H9 (cell line): ENCODE data around the gene TSPYL4. TPM values are rescaled to one million over a fixed set of nuclear protein-coding genes. Genes with fewer than 3 reads are reported as not detected.

ENCODE experiments used
- DNase-seq: peaks from one replicate; pipeline ENCODE4 v3.0.0-alpha.2; 2017
- H2AFZ ChIP-seq: one replicate; pipeline ENCODE4 v1.6.1; 2013; ENCODE audit warnings: mild to moderate bottlenecking, low read length, control low read depth, moderate library complexity
- H2AK5ac ChIP-seq: 2 replicates; pipeline ENCODE4 v1.6.1; 2013; ENCODE audit warnings: low read length, control low read depth, mixed read lengths; ENCODE audit not compliant: insufficient read length
- H2BK120ac ChIP-seq: one replicate; pipeline ENCODE4 v1.6.1; 2013; ENCODE audit warnings: low read depth, mild to moderate bottlenecking, low read length, control low read depth, inconsistent platforms; ENCODE audit not compliant: poor library complexity, severe bottlenecking
- H2BK12ac ChIP-seq: 2 replicates; pipeline ENCODE4 v1.6.1; 2013; ENCODE audit warnings: low read length, control low read depth, mixed read lengths, low read depth; ENCODE audit not compliant: insufficient read length
- H2BK15ac ChIP-seq: 2 replicates; pipeline ENCODE4 v1.6.1; 2013; ENCODE audit warnings: low read depth, low read length, control low read depth
- H2BK20ac ChIP-seq: one replicate; pipeline ENCODE4 v1.6.1; 2013; ENCODE audit warnings: low read depth, mild to moderate bottlenecking, low read length, control low read depth, inconsistent platforms; ENCODE audit not compliant: poor library complexity, severe bottlenecking
- H2BK5ac ChIP-seq: 2 replicates; pipeline ENCODE4 v1.6.1; 2013; ENCODE audit warnings: low read length, control low read depth, mixed read lengths; ENCODE audit not compliant: insufficient read length
- H3K14ac ChIP-seq: 2 replicates; pipeline ENCODE4 v1.6.1; 2013; ENCODE audit warnings: low read length, control low read depth; ENCODE audit not compliant: insufficient read depth
- H3K18ac ChIP-seq: 2 replicates; pipeline ENCODE4 v1.6.1; 2013; ENCODE audit warnings: low read depth, mild to moderate bottlenecking, mixed read lengths, low read length, control low read depth; ENCODE audit not compliant: insufficient read length
- H3K23ac ChIP-seq: 2 replicates; pipeline ENCODE4 v1.6.1; 2013; ENCODE audit warnings: low read length, control low read depth, mixed read lengths, low read depth; ENCODE audit not compliant: insufficient read length
- H3K23me2 ChIP-seq: 2 replicates; pipeline ENCODE4 v1.6.1; 2013; ENCODE audit warnings: low read depth, mild to moderate bottlenecking, mixed read lengths, low read length, control low read depth; ENCODE audit not compliant: insufficient read length, poor library complexity, severe bottlenecking
- H3K27ac ChIP-seq: 2 replicates; pipeline ENCODE4 v1.5.1; 2013; ENCODE audit warnings: low read length, control low read depth, mixed read lengths, low read depth; ENCODE audit not compliant: insufficient read length
- H3K27me3 ChIP-seq: 2 replicates; pipeline ENCODE4 v1.6.1; 2013; ENCODE audit warnings: low read length, control low read depth, inconsistent platforms; ENCODE audit not compliant: insufficient read depth
- H3K4ac ChIP-seq: 2 replicates; pipeline ENCODE4 v1.6.1; 2013; ENCODE audit warnings: low read depth, mild to moderate bottlenecking, control low read depth, inconsistent platforms, low read length, moderate library complexity
- H3K4me1 ChIP-seq: 2 replicates; pipeline ENCODE4 v1.6.1; 2013; ENCODE audit warnings: low read length, control low read depth, inconsistent platforms; ENCODE audit not compliant: insufficient read depth
- H3K4me2 ChIP-seq: 2 replicates; pipeline ENCODE4 v1.6.1; 2013; ENCODE audit warnings: low read length, control low read depth, mixed read lengths; ENCODE audit not compliant: insufficient read length, insufficient read depth
- H3K56ac ChIP-seq: 2 replicates; pipeline ENCODE4 v1.6.1; 2013; ENCODE audit warnings: low read depth, mild to moderate bottlenecking, mixed read lengths, low read length, control low read depth; ENCODE audit not compliant: insufficient read length
- H3K79me1 ChIP-seq: 2 replicates; pipeline ENCODE4 v1.6.1; 2013; ENCODE audit warnings: low read depth, mild to moderate bottlenecking, moderate library complexity, low read length, control low read depth, inconsistent platforms; ENCODE audit not compliant: insufficient read depth, poor library complexity, severe bottlenecking
- H3K79me2 ChIP-seq: 2 replicates; pipeline ENCODE4 v1.6.1; 2013; ENCODE audit warnings: low read length, control low read depth, inconsistent platforms; ENCODE audit not compliant: insufficient read depth
- H3K9ac ChIP-seq: 2 replicates; pipeline ENCODE4 v1.6.1; 2013; ENCODE audit warnings: low read length, control low read depth, mixed read lengths; ENCODE audit not compliant: insufficient read length; ENCODE audit errors: extremely low read depth
- H3K9me3 ChIP-seq: one replicate; pipeline ENCODE4 v1.6.1; 2013; ENCODE audit warnings: low read depth, low read length, inconsistent platforms; ENCODE audit not compliant: control insufficient read depth
- H3T11ph ChIP-seq: one replicate; pipeline ENCODE4 v1.6.1; 2013; ENCODE audit warnings: mild to moderate bottlenecking, low read length, control low read depth, inconsistent platforms
- H4K20me1 ChIP-seq: one replicate; pipeline ENCODE4 v1.6.1; 2013; ENCODE audit not compliant: control insufficient read depth, insufficient read length, insufficient read depth
- H4K5ac ChIP-seq: 2 replicates; pipeline ENCODE4 v1.6.1; 2013; ENCODE audit warnings: low read depth, mild to moderate bottlenecking, mixed read lengths, low read length, control low read depth; ENCODE audit not compliant: insufficient read length
- H4K8ac ChIP-seq: replicated peaks from 2 replicates; pipeline ENCODE4 v1.6.1; 2013; ENCODE audit warnings: low read length, control low read depth, mixed read lengths, low read depth; ENCODE audit not compliant: insufficient read length
- H4K91ac ChIP-seq: 2 replicates; pipeline ENCODE4 v1.6.1; 2013; ENCODE audit warnings: low read depth, mild to moderate bottlenecking, moderate library complexity, mixed read lengths, low read length, control low read depth; ENCODE audit not compliant: insufficient read length
- H3K27ac Mint-ChIP-seq, 3 experiments: 2 replicates in 2 of 3; 3 replicates in 1 of 3; pipeline ENCODE4 v1.8.0; 2020 to 2021; ENCODE audit warnings: mixed read lengths in 3 of 3, mild to moderate bottlenecking in 1 of 3, moderate library complexity in 1 of 3
- H3K27me3 Mint-ChIP-seq: 2 replicates; pipeline ENCODE4 v1.8.0; 2021; ENCODE audit warnings: low read depth, mild to moderate bottlenecking, moderate library complexity, mixed read lengths
- H3K36me3 Mint-ChIP-seq, 3 experiments: 2 replicates in 2 of 3; 3 replicates in 1 of 3; pipeline ENCODE4 v1.8.0; 2020 to 2021; ENCODE audit warnings: low read depth in 3 of 3, mixed read lengths in 3 of 3; ENCODE audit not compliant: insufficient read depth in 1 of 3
- H3K4me1 Mint-ChIP-seq, 2 experiments: 2 replicates each; pipeline ENCODE4 v1.8.0; 2020; ENCODE audit warnings: mixed read lengths in 2 of 2
- H3K4me3 Mint-ChIP-seq, 2 experiments: 2 replicates in 1 of 2; 3 replicates in 1 of 2; pipeline ENCODE4 v1.8.0; 2020 to 2021; ENCODE audit warnings: mild to moderate bottlenecking in 2 of 2, mixed read lengths in 2 of 2, moderate library complexity in 1 of 2
- H3K9me3 Mint-ChIP-seq, 2 experiments: 2 replicates in 1 of 2; 3 replicates in 1 of 2; pipeline ENCODE4 v1.8.0; 2020; ENCODE audit warnings: mild to moderate bottlenecking in 2 of 2, mixed read lengths in 2 of 2, moderate library complexity in 1 of 2
- WGBS: extraction: QIAGEN DNeasy Blood & Tissue Kit; methylation state at CpG from one replicate; pipeline ENCODE4 v1.1.7; 2013; ENCODE audit warnings: missing lambda C conversion rate, low lambda C conversion rate, mixed read lengths; ENCODE audit not compliant: insufficient read length; ENCODE audit errors: extremely low coverage; 5-methylcytosine and 5-hydroxymethylcytosine counted together
- total RNA-seq: library from RNA; stranded (reverse); gene quantifications from 2 replicates; pipeline ENCODE4 v1.2.1, GENCODE V29; 2021
- TF ChIP-seq, protein P1 (sequence below): fragments of 200-600 bp; sonication (generic); conservative IDR thresholded peaks from 3 replicates; pipeline ENCODE4 v1.8.0; 2021; ENCODE audit warnings: antibody characterized with exemption, mild to moderate bottlenecking

Gene TSPYL4
- total RNA-seq, 1 experiment from 2014 or later, result 19.0 TPM

DNA sequence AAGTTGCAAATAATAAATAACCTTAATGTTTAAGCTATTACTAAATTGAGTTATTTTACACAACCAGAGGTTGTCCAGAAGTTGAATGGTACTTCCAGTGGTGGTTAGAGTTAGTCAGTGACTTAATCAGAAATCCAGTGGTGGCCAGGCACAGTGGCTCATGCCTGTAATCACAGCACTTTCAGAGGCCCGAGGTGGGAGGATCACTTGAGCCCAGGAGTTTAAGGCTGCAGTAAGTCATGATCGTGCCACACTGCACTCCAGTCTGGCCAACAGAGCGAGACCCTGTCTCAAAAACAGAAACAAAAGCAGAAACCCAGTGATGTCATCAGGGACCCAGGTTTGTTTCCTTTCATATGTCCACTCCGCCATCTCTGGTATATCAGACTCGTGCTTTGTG, 35.0 kb downstream of the TSPYL4 start:
- H2AK5ac ChIP-seq, result no peak overlapping the region
- H2AFZ ChIP-seq, result no peak overlapping the region
- Mint-ChIP-seq H3K27ac (no peak overlapping the region), H3K36me3 (peaks cover 0 to 5% (median 4%) of the 10 kb centered on the region in 3 experiments; a peak in 3 of 7 replicates), H3K4me3 (no peak overlapping the region), H3K9me3 (no peaks in the 10 kb centered on the region), H3K27me3 (no peaks in the 10 kb centered on the region), H3K4me1 (peaks cover 12% of the 10 kb centered on the region in 2 experiments)
- H3K27me3 ChIP-seq, result no peaks in the 10 kb centered on the region
- TF ChIP-seq, protein P1, sequence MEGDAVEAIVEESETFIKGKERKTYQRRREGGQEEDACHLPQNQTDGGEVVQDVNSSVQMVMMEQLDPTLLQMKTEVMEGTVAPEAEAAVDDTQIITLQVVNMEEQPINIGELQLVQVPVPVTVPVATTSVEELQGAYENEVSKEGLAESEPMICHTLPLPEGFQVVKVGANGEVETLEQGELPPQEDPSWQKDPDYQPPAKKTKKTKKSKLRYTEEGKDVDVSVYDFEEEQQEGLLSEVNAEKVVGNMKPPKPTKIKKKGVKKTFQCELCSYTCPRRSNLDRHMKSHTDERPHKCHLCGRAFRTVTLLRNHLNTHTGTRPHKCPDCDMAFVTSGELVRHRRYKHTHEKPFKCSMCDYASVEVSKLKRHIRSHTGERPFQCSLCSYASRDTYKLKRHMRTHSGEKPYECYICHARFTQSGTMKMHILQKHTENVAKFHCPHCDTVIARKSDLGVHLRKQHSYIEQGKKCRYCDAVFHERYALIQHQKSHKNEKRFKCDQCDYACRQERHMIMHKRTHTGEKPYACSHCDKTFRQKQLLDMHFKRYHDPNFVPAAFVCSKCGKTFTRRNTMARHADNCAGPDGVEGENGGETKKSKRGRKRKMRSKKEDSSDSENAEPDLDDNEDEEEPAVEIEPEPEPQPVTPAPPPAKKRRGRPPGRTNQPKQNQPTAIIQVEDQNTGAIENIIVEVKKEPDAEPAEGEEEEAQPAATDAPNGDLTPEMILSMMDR, result no peak
- no peak overlapping the region for H3K27ac ChIP-seq
- no peak overlapping the region for H3K9ac ChIP-seq
- H3K9me3 ChIP-seq, result no peaks in the 10 kb centered on the region
- no peak overlapping the region for H4K5ac ChIP-seq
- no peak overlapping the region for H4K91ac ChIP-seq
- no peaks in the 10 kb centered on the region for H4K20me1 ChIP-seq
- H3T11ph ChIP-seq, result no peak overlapping the region
- H3K23me2 ChIP-seq, result no peaks in the 10 kb centered on the region
- H3K4ac ChIP-seq, result no peak overlapping the region
- no peak overlapping the region for H3K56ac ChIP-seq
- no peak overlapping the region for H2BK12ac ChIP-seq
- H2BK15ac ChIP-seq, result no peak overlapping the region
- no peak overlapping the region for H4K8ac ChIP-seq
- H3K4me2 ChIP-seq, result no peak overlapping the region
- H2BK120ac ChIP-seq, result no peak overlapping the region
- DNase-seq, result no peak
- H3K18ac ChIP-seq, result no peak overlapping the region
- H2BK5ac ChIP-seq, result no peak overlapping the region
- no peak overlapping the region for H3K14ac ChIP-seq
- no peaks in the 10 kb centered on the region for H3K4me1 ChIP-seq
- no peak overlapping the region for H2BK20ac ChIP-seq
- WGBS, result no CpG with 5 or more reads among the region's 5 CpGs
- H3K23ac ChIP-seq, result no peak overlapping the region
- no peaks in the 10 kb centered on the region for H3K79me1 ChIP-seq
- no peaks in the 10 kb centered on the region for H3K79me2 ChIP-seq
